GM23338 (cell line): ENCODE data around the gene JKAMP. TPM values are rescaled to one million over a fixed set of nuclear protein-coding genes. Genes with fewer than 3 reads are reported as not detected.

ENCODE experiments used
- ATAC-seq: fragments of 200-7000 bp; cut with Tn5 transposase; 3 replicates; pipeline ENCODE4 v1.9.1; 2020
- DNase-seq: peaks from one replicate; pipeline ENCODE4 v3.0.0-alpha.2; 2015; ENCODE audit warnings: low spot score
- H2AFZ ChIP-seq: fragments of 200-600 bp; sonication (generic); 2 replicates; pipeline ENCODE4 v1.8.0; 2016; ENCODE audit warnings: antibody characterized with exemption, mild to moderate bottlenecking, moderate library complexity
- H3F3A ChIP-seq: fragments of 200-600 bp; sonication (generic); replicated peaks from 2 replicates; pipeline ENCODE4 v1.8.0; 2017; ENCODE audit warnings: antibody characterized with exemption, mixed run types, low read depth
- H3K27ac ChIP-seq: fragments of 200-600 bp; sonication (generic); 2 replicates; pipeline ENCODE4 v1.6.1; 2016; ENCODE audit warnings: low read depth
- H3K27me3 ChIP-seq: fragments of 200-600 bp; sonication (generic); 2 replicates; pipeline ENCODE4 v1.8.0; 2016; ENCODE audit warnings: mild to moderate bottlenecking, mixed run types, moderate library complexity; ENCODE audit not compliant: insufficient read depth
- H3K36me3 ChIP-seq: fragments of 200-600 bp; sonication (generic); 2 replicates; pipeline ENCODE4 v1.8.0; 2016; ENCODE audit warnings: mild to moderate bottlenecking; ENCODE audit not compliant: insufficient read depth
- H3K4me1 ChIP-seq: fragments of 200-600 bp; sonication (generic); 2 replicates; pipeline ENCODE4 v1.8.0; 2016; ENCODE audit warnings: mild to moderate bottlenecking, moderate library complexity; ENCODE audit not compliant: insufficient read depth
- H3K4me2 ChIP-seq: fragments of 200-600 bp; sonication (generic); 2 replicates; pipeline ENCODE4 v1.7.1; 2017; ENCODE audit warnings: mixed run types
- H3K4me3 ChIP-seq: fragments of 200-600 bp; sonication (generic); 2 replicates; pipeline ENCODE4 v1.6.1; 2016; ENCODE audit warnings: mixed run types
- H3K79me2 ChIP-seq: fragments of 200-600 bp; sonication (generic); replicated peaks from 2 replicates; pipeline ENCODE4 v1.8.0; 2017; ENCODE audit warnings: mild to moderate bottlenecking; ENCODE audit not compliant: insufficient read depth
- H3K9me2 ChIP-seq: fragments of 200-600 bp; sonication (generic); 2 replicates; pipeline ENCODE4 v1.8.0; 2017; ENCODE audit not compliant: insufficient read depth
- H4K20me1 ChIP-seq: fragments of 200-600 bp; sonication (generic); replicated peaks from 2 replicates; pipeline ENCODE4 v1.8.0; 2017; ENCODE audit warnings: mild to moderate bottlenecking; ENCODE audit not compliant: insufficient read depth
- H3K27ac Mint-ChIP-seq: 2 replicates; pipeline ENCODE4 v1.8.0; 2020; ENCODE audit warnings: inconsistent platforms, mild to moderate bottlenecking, moderate library complexity, mixed read lengths
- H3K27me3 Mint-ChIP-seq: 3 replicates; pipeline ENCODE4 v1.8.0; 2022; ENCODE audit warnings: low read depth, mild to moderate bottlenecking, moderate library complexity, mixed read lengths, inconsistent platforms; ENCODE audit not compliant: insufficient read depth, poor library complexity
- H3K36me3 Mint-ChIP-seq: 3 replicates; pipeline ENCODE4 v1.8.0; 2021; ENCODE audit warnings: low read depth, mild to moderate bottlenecking, inconsistent platforms, moderate library complexity, mixed read lengths
- H3K4me1 Mint-ChIP-seq: 3 replicates; pipeline ENCODE4 v1.8.0; 2020; ENCODE audit warnings: mild to moderate bottlenecking, inconsistent platforms, mixed read lengths
- H3K4me3 Mint-ChIP-seq: 3 replicates; pipeline ENCODE4 v1.8.0; 2021; ENCODE audit warnings: moderate library complexity, mild to moderate bottlenecking, inconsistent platforms, mixed read lengths
- H3K9me3 Mint-ChIP-seq: 3 replicates; pipeline ENCODE4 v1.8.0; 2020; ENCODE audit warnings: moderate library complexity, mild to moderate bottlenecking, inconsistent platforms, mixed read lengths
- CREB1 ChIP-seq: fragments of 250-450 bp; sonication (Bioruptor Pico); IDR thresholded peaks from 2 replicates; pipeline ENCODE4 v1.5.0; 2020; ENCODE audit warnings: low read depth, mild to moderate bottlenecking, moderate library complexity
- EZH2 ChIP-seq: fragments of 200-600 bp; sonication (generic); IDR thresholded peaks from one replicate; pipeline ENCODE4 v1.8.0; 2017; ENCODE audit warnings: antibody characterized with exemption, mild to moderate bottlenecking, low read depth; ENCODE audit not compliant: unreplicated experiment
- EZH2phosphoT487 ChIP-seq: fragments of 200-600 bp; sonication (generic); IDR thresholded peaks from one replicate; pipeline ENCODE4 v1.8.1; 2018; ENCODE audit warnings: antibody characterized with exemption; ENCODE audit not compliant: unreplicated experiment
- JUNB ChIP-seq: IDR thresholded peaks from one replicate; pipeline ENCODE4 v1.6.1; 2016; ENCODE audit warnings: antibody characterized with exemption; ENCODE audit not compliant: unreplicated experiment
- NANOG ChIP-seq: IDR thresholded peaks from 2 replicates; pipeline ENCODE4 v1.6.1; 2016; ENCODE audit warnings: antibody characterized with exemption, borderline replicate concordance
- POLR2AphosphoS5 ChIP-seq: IDR thresholded peaks from 2 replicates; pipeline ENCODE4 v1.6.1; 2016; ENCODE audit warnings: antibody characterized with exemption, low read depth
- STAT1 ChIP-seq: IDR thresholded peaks from one replicate; pipeline ENCODE4 v1.6.1; 2016; ENCODE audit warnings: antibody characterized with exemption; ENCODE audit not compliant: unreplicated experiment
- ZNF114 ChIP-seq: fragments of 250-450 bp; sonication (Bioruptor Pico); IDR thresholded peaks from 2 replicates; pipeline ENCODE4 v1.5.0; 2020; ENCODE audit warnings: mild to moderate bottlenecking, moderate library complexity
- polyA plus RNA-seq: library from polyadenylated mRNA; unstranded; fragments of >200 nt; fragmentation: Nextera tagmentation; extraction: Ambion mirVana; gene quantifications from 2 replicates; pipeline ENCODE4 v1.2.1, GENCODE V29; 2016
- total RNA-seq: library from RNA; depleted of rRNA; stranded (reverse); fragments of >200 nt; shearing (Covaris generic); gene quantifications from 2 replicates; pipeline ENCODE4 v1.2.3, GENCODE V29; 2014
- TF ChIP-seq, protein P1 (sequence below): fragments of 250-450 bp; sonication (Bioruptor Pico); IDR thresholded peaks from 2 replicates; pipeline ENCODE4 v1.5.0; 2020; ENCODE audit warnings: mild to moderate bottlenecking, moderate library complexity
- TF ChIP-seq, protein P2 (sequence below), 2 experiments: fragments of 200-600 bp in 1 of 2; sonication (generic) in 1 of 2; conservative IDR thresholded peaks; 2 replicates each; pipeline versions ENCODE4 v1.5.1 to v1.6.1; 2016 to 2017; ENCODE audit warnings: antibody characterized with exemption in 2 of 2, low read depth in 2 of 2, mild to moderate bottlenecking in 2 of 2, moderate library complexity in 1 of 2
- TF ChIP-seq, protein P3 (sequence below): IDR thresholded peaks from one replicate; pipeline ENCODE4 v1.6.1; 2018; ENCODE audit warnings: antibody characterized with exemption; ENCODE audit not compliant: unreplicated experiment
- TF ChIP-seq, protein P4 (sequence below): IDR thresholded peaks from 2 replicates; pipeline ENCODE4 v1.6.1; 2016; ENCODE audit warnings: antibody characterized with exemption

Gene JKAMP
- total and polyA plus RNA-seq, 2 experiments from 2014 or later = 31.6 to 66.8 TPM

DNA sequence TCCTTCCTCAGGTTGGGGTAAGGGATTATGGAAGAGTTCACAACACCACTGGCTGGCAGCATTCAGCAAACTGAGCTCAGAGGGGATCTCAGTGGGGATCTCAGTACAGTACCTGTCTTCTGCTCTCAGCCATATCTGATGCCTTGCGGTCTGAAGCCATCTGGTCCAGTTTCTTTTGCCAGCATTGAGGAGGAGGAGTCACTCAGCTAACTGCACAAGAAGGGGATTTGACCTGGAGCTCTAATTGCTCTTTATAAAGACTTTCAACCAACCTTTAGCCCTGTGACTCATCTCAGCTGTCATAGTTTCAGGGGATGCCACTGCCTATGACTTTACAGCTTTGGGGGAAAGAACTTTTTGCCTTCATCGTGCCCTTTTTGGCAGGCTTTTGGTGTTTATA is 44.9 kb downstream of the JKAMP start (continued):
- TF ChIP-seq, protein P1, sequence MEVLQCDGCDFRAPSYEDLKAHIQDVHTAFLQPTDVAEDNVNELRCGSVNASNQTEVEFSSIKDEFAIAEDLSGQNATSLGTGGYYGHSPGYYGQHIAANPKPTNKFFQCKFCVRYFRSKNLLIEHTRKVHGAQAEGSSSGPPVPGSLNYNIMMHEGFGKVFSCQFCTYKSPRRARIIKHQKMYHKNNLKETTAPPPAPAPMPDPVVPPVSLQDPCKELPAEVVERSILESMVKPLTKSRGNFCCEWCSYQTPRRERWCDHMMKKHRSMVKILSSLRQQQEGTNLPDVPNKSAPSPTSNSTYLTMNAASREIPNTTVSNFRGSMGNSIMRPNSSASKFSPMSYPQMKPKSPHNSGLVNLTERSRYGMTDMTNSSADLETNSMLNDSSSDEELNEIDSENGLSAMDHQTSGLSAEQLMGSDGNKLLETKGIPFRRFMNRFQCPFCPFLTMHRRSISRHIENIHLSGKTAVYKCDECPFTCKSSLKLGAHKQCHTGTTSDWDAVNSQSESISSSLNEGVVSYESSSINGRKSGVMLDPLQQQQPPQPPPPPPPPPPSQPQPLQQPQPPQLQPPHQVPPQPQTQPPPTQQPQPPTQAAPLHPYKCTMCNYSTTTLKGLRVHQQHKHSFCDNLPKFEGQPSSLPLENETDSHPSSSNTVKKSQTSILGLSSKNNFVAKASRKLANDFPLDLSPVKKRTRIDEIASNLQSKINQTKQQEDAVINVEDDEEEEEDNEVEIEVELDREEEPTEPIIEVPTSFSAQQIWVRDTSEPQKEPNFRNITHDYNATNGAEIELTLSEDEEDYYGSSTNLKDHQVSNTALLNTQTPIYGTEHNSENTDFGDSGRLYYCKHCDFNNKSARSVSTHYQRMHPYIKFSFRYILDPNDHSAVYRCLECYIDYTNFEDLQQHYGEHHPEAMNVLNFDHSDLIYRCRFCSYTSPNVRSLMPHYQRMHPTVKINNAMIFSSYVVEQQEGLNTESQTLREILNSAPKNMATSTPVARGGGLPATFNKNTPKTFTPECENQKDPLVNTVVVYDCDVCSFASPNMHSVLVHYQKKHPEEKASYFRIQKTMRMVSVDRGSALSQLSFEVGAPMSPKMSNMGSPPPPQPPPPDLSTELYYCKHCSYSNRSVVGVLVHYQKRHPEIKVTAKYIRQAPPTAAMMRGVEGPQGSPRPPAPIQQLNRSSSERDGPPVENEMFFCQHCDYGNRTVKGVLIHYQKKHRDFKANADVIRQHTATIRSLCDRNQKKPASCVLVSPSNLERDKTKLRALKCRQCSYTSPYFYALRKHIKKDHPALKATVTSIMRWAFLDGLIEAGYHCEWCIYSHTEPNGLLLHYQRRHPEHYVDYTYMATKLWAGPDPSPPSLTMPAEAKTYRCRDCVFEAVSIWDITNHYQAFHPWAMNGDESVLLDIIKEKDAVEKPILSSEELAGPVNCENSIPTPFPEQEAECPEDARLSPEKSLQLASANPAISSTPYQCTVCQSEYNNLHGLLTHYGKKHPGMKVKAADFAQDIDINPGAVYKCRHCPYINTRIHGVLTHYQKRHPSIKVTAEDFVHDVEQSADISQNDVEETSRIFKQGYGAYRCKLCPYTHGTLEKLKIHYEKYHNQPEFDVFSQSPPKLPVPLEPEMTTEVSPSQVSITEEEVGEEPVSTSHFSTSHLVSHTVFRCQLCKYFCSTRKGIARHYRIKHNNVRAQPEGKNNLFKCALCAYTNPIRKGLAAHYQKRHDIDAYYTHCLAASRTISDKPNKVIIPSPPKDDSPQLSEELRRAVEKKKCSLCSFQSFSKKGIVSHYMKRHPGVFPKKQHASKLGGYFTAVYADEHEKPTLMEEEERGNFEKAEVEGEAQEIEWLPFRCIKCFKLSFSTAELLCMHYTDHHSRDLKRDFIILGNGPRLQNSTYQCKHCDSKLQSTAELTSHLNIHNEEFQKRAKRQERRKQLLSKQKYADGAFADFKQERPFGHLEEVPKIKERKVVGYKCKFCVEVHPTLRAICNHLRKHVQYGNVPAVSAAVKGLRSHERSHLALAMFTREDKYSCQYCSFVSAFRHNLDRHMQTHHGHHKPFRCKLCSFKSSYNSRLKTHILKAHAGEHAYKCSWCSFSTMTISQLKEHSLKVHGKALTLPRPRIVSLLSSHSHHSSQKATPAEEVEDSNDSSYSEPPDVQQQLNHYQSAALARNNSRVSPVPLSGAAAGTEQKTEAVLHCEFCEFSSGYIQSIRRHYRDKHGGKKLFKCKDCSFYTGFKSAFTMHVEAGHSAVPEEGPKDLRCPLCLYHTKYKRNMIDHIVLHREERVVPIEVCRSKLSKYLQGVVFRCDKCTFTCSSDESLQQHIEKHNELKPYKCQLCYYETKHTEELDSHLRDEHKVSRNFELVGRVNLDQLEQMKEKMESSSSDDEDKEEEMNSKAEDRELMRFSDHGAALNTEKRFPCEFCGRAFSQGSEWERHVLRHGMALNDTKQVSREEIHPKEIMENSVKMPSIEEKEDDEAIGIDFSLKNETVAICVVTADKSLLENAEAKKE (CRISPR knock-in tag) = no peak
- no peak for TF ChIP-seq POLR2AphosphoS5

DNA sequence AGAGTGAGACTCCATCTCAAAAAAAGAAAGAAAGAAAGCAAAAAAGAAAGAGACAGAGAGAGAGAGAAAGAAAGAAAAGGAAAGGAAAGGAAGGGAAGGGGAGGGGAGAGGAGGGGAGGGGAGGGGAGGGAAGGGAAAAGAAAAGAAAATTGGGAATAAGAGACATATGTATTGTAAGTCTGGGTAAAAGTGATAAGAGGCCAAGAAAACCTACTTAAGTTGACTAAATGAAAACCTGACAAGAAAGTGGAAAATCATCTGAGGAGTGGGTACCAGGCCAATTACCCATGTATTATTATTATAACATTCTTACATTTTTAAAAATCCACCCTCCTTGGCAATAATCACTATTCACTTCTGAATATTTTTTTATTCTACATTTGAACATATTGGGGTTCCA is 46.0 kb downstream of the JKAMP start:
- Mint-ChIP-seq H3K36me3 (no peaks in the 10 kb centered on the region), H3K4me1 (no peaks in the 10 kb centered on the region), H3K4me3 (no peak overlapping the region), H3K9me3 (no peaks in the 10 kb centered on the region), H3K27me3 (no peaks in the 10 kb centered on the region), H3K27ac (no peak overlapping the region)
- ATAC-seq (no peak), DNase-seq (no peak)
- Histone ChIP-seq H3K4me1 (no peaks in the 10 kb centered on the region), H3K36me3 (no peaks in the 10 kb centered on the region), H2AFZ (no peak overlapping the region), H3K4me2 (no peak overlapping the region), H3K9me2 (no peaks in the 10 kb centered on the region), H3K79me2 (no peaks in the 10 kb centered on the region), H3K4me3 (no peak overlapping the region), H4K20me1 (no peaks in the 10 kb centered on the region), H3F3A (no peaks in the 10 kb centered on the region), H3K27me3 (no peaks in the 10 kb centered on the region), H3K27ac (no peak overlapping the region)
- TF ChIP-seq CREB1 (CRISPR knock-in tag) (no peak), JUNB (no peak), EZH2 (no peak), ZNF114 (no peak), STAT1 (no peak), EZH2phosphoT487 (no peak), NANOG (no peak)
- TF ChIP-seq, protein P2, sequence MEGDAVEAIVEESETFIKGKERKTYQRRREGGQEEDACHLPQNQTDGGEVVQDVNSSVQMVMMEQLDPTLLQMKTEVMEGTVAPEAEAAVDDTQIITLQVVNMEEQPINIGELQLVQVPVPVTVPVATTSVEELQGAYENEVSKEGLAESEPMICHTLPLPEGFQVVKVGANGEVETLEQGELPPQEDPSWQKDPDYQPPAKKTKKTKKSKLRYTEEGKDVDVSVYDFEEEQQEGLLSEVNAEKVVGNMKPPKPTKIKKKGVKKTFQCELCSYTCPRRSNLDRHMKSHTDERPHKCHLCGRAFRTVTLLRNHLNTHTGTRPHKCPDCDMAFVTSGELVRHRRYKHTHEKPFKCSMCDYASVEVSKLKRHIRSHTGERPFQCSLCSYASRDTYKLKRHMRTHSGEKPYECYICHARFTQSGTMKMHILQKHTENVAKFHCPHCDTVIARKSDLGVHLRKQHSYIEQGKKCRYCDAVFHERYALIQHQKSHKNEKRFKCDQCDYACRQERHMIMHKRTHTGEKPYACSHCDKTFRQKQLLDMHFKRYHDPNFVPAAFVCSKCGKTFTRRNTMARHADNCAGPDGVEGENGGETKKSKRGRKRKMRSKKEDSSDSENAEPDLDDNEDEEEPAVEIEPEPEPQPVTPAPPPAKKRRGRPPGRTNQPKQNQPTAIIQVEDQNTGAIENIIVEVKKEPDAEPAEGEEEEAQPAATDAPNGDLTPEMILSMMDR (conservative IDR thresholded peaks at IDR 0.05; ENCODE audit: low read depth in 2 of 2) = no peak
- TF ChIP-seq, protein P3, sequence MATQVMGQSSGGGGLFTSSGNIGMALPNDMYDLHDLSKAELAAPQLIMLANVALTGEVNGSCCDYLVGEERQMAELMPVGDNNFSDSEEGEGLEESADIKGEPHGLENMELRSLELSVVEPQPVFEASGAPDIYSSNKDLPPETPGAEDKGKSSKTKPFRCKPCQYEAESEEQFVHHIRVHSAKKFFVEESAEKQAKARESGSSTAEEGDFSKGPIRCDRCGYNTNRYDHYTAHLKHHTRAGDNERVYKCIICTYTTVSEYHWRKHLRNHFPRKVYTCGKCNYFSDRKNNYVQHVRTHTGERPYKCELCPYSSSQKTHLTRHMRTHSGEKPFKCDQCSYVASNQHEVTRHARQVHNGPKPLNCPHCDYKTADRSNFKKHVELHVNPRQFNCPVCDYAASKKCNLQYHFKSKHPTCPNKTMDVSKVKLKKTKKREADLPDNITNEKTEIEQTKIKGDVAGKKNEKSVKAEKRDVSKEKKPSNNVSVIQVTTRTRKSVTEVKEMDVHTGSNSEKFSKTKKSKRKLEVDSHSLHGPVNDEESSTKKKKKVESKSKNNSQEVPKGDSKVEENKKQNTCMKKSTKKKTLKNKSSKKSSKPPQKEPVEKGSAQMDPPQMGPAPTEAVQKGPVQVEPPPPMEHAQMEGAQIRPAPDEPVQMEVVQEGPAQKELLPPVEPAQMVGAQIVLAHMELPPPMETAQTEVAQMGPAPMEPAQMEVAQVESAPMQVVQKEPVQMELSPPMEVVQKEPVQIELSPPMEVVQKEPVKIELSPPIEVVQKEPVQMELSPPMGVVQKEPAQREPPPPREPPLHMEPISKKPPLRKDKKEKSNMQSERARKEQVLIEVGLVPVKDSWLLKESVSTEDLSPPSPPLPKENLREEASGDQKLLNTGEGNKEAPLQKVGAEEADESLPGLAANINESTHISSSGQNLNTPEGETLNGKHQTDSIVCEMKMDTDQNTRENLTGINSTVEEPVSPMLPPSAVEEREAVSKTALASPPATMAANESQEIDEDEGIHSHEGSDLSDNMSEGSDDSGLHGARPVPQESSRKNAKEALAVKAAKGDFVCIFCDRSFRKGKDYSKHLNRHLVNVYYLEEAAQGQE = no peak
- TF ChIP-seq, protein P4, sequence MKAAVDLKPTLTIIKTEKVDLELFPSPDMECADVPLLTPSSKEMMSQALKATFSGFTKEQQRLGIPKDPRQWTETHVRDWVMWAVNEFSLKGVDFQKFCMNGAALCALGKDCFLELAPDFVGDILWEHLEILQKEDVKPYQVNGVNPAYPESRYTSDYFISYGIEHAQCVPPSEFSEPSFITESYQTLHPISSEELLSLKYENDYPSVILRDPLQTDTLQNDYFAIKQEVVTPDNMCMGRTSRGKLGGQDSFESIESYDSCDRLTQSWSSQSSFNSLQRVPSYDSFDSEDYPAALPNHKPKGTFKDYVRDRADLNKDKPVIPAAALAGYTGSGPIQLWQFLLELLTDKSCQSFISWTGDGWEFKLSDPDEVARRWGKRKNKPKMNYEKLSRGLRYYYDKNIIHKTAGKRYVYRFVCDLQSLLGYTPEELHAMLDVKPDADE = no peak
